Esophagus muscularis mucosa (tissue), 4 donors: ENCODE data around the gene DNASE2B. TPM values are rescaled to one million over a fixed set of nuclear protein-coding genes. Genes with fewer than 3 reads are reported as not detected.

Experiments
- DNase-seq: peaks from one replicate; pipeline ENCODE4 v3.0.0-alpha.2; 2017; ENCODE audit errors: extremely low spot score
- H3K27ac ChIP-seq, 4 donors: fragments of 200-600 bp; sonication (generic); replicated peaks in 1 of 4; 1 replicate in 3 of 4; 2 replicates in 1 of 4; pipeline ENCODE4 v1.5.1; 2016 to 2019; ENCODE audit warnings: mild to moderate bottlenecking in 1 of 4
- H3K27me3 ChIP-seq, 4 donors: fragments of 200-600 bp; sonication (generic); one replicate each; pipeline versions ENCODE4 v1.5.1 to v1.6.0; 2016 to 2019
- H3K36me3 ChIP-seq, 4 donors: fragments of 200-600 bp; sonication (generic); one replicate each; pipeline ENCODE4 v1.5.1; 2016 to 2019
- H3K4me1 ChIP-seq, 4 donors: fragments of 200-600 bp; sonication (generic); one replicate each; pipeline ENCODE4 v1.5.1; 2016 to 2019
- H3K4me3 ChIP-seq, 4 donors: fragments of 200-600 bp; sonication (generic); 1 replicate in 2 of 4; 2 replicates in 2 of 4; pipeline ENCODE4 v1.5.1; 2016 to 2019; ENCODE audit warnings: mild to moderate bottlenecking in 4 of 4, moderate library complexity in 1 of 4
- H3K9me3 ChIP-seq, 4 donors: fragments of 200-600 bp; sonication (generic); 1 replicate in 3 of 4; 2 replicates in 1 of 4; pipeline ENCODE4 v1.5.1; 2016 to 2019
- CTCF ChIP-seq, 3 experiments: fragments of 200-600 bp in 2 of 3; fragments of 450-650 bp in 1 of 3; sonication (generic) in 2 of 3; IDR thresholded peaks; one replicate each; pipeline ENCODE4 v1.5.1; 2017 to 2019; ENCODE audit warnings: antibody characterized with exemption in 3 of 3, mild to moderate bottlenecking in 2 of 3, moderate library complexity in 1 of 3
- EP300 ChIP-seq: sonication (generic); formaldehyde crosslinking; IDR thresholded peaks from one replicate; pipeline ENCODE4 v1.6.1; 2017; ENCODE audit warnings: antibody characterized with exemption
- POLR2A ChIP-seq: fragments of 450-650 bp; IDR thresholded peaks from one replicate; pipeline ENCODE4 v1.6.1; 2017; ENCODE audit warnings: antibody characterized with exemption, moderate library complexity, mild to moderate bottlenecking, low read depth
- POLR2AphosphoS5 ChIP-seq, 2 donors: sonication (generic); formaldehyde crosslinking; IDR thresholded peaks; one replicate each; pipeline ENCODE4 v1.6.1; 2017; ENCODE audit warnings: antibody characterized with exemption in 2 of 2
- WGBS: methylation state at CpG from one replicate; pipeline ENCODE4 v1.1.5; 2018; 5-methylcytosine and 5-hydroxymethylcytosine counted together
- intact Hi-C: fragments of 100-400 bp; cut with DNase I; formaldehyde crosslinking; loops from one replicate; pipeline ENCODE4 v1.15.1; 2023
- total RNA-seq, 4 donors: library from RNA; depleted of rRNA; stranded (reverse); fragments of >200 nt; gene quantifications; one replicate each; pipeline versions ENCODE4 v1.1.0 to v1.2.1, GENCODE V29; 2016

Gene DNASE2B
- total RNA-seq, 4 donors from 2014 or later = 0.33 TPM; not detected in 3

- 73% methylated on average over 3 of the region's 3 CpGs for WGBS
- intact Hi-C loops = no loop called here
- TF ChIP-seq CTCF (IDR thresholded peaks at IDR 0.05) = no peak
- TF ChIP-seq EP300 = no peak
- TF ChIP-seq POLR2A = no peak
- no peak for TF ChIP-seq POLR2AphosphoS5 (IDR thresholded peaks at IDR 0.05)
- H3K9me3 ChIP-seq = no peaks in the 10 kb centered on the region
- peaks cover 0 to 21% (median 14%) of the 10 kb centered on the region in 4 donors for H3K4me1 ChIP-seq
- no peak overlapping the region for H3K4me3 ChIP-seq
- no peaks in the 10 kb centered on the region for H3K27me3 ChIP-seq
- no peak for DNase-seq
- H3K36me3 ChIP-seq = no peaks in the 10 kb centered on the region
- no peak overlapping the region for H3K27ac ChIP-seq
These were observed 45.8 kb upstream of the DNASE2B start for GRCh38 chr1:84352298-84353106.

DNA sequence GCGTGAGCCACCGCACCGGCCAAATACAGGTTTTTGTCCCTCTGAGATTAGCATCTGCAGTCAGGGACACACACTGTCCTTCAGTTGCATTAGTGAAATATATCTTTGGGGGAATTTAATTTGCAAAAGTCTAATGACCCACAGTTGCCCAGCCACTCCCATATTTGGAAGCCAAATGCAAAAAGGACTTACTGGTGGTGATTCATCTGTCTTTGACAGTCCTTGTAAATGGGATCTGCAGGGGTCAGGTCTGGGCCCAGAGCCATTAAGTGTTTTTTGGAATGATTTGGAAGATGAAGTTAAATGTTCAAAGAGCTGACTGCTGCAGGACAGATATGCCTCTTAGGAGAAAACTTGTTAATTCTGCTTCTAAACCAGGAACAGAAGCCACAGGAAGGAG lies 44.6 kb upstream of the DNASE2B start:
- no peaks in the 10 kb centered on the region for H3K27me3 ChIP-seq
- no peak overlapping the region for H3K4me3 ChIP-seq
- no peak overlapping the region for H3K27ac ChIP-seq
- peaks cover 0 to 21% (median 14%) of the 10 kb centered on the region in 4 donors for H3K4me1 ChIP-seq
- H3K9me3 ChIP-seq = no peaks in the 10 kb centered on the region
- TF ChIP-seq EP300 (no peak), POLR2A (no peak), CTCF (IDR thresholded peaks at IDR 0.05) (no peak), POLR2AphosphoS5 (IDR thresholded peaks at IDR 0.05) (no peak)
- WGBS = 93% methylated on average over 3 of the region's 3 CpGs
- DNase-seq = no peak
- no peaks in the 10 kb centered on the region for H3K36me3 ChIP-seq
- intact Hi-C loops = no loop called here

DNA sequence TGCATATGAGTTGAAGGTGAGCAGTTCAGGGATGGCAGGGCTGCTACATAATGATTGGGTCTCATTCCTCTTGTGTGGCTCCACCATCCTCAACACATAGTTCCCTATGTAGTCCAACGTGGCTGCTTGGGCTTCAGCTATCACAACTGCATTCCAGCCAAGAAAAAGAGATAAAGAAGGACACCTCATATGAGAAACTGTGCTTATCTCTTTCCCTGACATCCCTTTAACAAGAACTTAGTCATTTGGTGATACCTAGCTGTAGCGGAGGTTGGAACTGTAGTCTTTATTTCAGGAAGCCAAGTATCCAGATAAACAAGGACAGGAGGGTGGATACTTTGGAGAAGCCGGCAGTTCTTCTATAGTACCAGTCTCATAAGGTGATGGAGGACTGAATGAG lies 42.7 kb upstream of the DNASE2B start:
- Histone ChIP-seq H3K36me3 (no peaks in the 10 kb centered on the region), H3K4me3 (no peak overlapping the region), H3K27me3 (no peaks in the 10 kb centered on the region), H3K27ac (no peak overlapping the region), H3K4me1 (peaks cover 0 to 21% (median 14%) of the 10 kb centered on the region in 4 donors), H3K9me3 (no peaks in the 10 kb centered on the region)
- WGBS = 96% methylated on average over 3 of the region's 3 CpGs
- no peak for TF ChIP-seq EP300
- no peak for TF ChIP-seq POLR2AphosphoS5 (IDR thresholded peaks at IDR 0.05)
- no peak for TF ChIP-seq CTCF (IDR thresholded peaks at IDR 0.05)
- no peak for TF ChIP-seq POLR2A
- intact Hi-C loops = no loop called here
- no peak for DNase-seq

GRCh38 chr1:84356881-84357280 lies 41.4 kb upstream of the DNASE2B start:
- no peak overlapping the region for H3K27ac ChIP-seq
- no peak overlapping the region for H3K4me3 ChIP-seq
- DNase-seq = no peak
- H3K9me3 ChIP-seq = no peaks in the 10 kb centered on the region
- H3K27me3 ChIP-seq = no peaks in the 10 kb centered on the region
- H3K4me1 ChIP-seq = peaks cover 0 to 21% (median 14%) of the 10 kb centered on the region in 4 donors
- TF ChIP-seq POLR2AphosphoS5 (IDR thresholded peaks at IDR 0.05) (no peak), EP300 (no peak), CTCF (IDR thresholded peaks at IDR 0.05) (no peak), POLR2A (no peak)
- no peaks in the 10 kb centered on the region for H3K36me3 ChIP-seq
- intact Hi-C loops = no loop called here
- WGBS = 92% methylated on average over 1 of the region's 1 CpG
